ENCODE measurements around the gene RPS18.

DNA sequence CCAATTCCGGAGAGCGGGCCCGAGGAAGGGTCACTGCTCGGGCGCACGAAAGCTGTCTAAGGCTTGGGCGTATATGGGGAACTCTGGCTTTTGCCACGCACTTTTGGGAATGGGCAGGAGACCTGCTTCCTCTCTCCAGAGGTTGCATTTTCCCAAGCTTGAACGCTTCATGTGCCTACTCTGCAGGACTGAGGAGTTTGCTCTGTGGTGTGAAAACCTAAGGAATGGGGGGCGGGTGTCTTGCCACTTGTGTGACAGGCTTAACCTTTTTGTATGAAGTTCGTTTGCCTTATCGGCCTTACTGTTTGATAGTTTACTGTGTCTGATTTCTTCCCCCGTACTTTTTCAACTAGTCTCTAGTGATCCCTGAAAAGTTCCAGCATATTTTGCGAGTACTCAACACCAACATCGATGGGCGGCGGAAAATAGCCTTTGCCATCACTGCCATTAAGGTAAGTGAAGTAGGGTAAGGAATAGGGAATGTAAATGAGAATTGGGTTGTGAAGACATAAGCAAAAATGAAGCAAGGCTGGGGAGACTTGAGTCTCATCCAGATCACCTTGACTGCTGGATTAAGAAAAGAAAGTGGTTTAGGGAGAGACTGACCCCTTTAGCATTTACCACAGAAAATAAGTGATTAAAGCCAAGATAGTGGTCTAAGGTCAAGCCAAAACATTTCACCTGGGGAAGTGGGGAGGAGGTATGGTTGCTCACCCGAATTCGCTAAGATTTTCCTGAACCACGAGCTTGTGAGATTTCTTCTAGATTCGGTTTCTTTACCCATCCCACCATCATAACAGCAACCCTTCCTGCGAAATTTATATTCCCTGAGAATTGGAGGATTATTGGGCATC lies 627 bp downstream of the RPS18 start:
- TF ChIP-seq, protein P1, sequence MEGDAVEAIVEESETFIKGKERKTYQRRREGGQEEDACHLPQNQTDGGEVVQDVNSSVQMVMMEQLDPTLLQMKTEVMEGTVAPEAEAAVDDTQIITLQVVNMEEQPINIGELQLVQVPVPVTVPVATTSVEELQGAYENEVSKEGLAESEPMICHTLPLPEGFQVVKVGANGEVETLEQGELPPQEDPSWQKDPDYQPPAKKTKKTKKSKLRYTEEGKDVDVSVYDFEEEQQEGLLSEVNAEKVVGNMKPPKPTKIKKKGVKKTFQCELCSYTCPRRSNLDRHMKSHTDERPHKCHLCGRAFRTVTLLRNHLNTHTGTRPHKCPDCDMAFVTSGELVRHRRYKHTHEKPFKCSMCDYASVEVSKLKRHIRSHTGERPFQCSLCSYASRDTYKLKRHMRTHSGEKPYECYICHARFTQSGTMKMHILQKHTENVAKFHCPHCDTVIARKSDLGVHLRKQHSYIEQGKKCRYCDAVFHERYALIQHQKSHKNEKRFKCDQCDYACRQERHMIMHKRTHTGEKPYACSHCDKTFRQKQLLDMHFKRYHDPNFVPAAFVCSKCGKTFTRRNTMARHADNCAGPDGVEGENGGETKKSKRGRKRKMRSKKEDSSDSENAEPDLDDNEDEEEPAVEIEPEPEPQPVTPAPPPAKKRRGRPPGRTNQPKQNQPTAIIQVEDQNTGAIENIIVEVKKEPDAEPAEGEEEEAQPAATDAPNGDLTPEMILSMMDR (IDR thresholded peaks at IDR 0.05; ENCODE audit: low read depth, low read length, poor library complexity, severe bottlenecking): no peak
- no peak for TF ChIP-seq EZH2phosphoT487 (IDR thresholded peaks at IDR 0.05; ENCODE audit: borderline replicate concordance, low read length)

Data from DOHH2 (cell line).